Esophagus squamous epithelium (tissue), 5 donors: Measurements from ENCODE around the gene RPL32. TPM values are rescaled to one million over a fixed set of nuclear protein-coding genes. Genes with fewer than 3 reads are reported as not detected.
A peak's percentile ranks its signal among the peaks of the same experiment; 100 is the strongest.
"Not testable (repeated sequence)": the region's sequence is repeated elsewhere in the genome, so short reads cannot be mapped to it uniquely, and the experiment has no call there.

ENCODE experiments used
- DNase-seq: peaks from one replicate; lab custom pipeline; 2025; lab: John Stamatoyannopoulos, UW
- H3K27ac ChIP-seq, 4 donors: fragments of 200-600 bp; sonication (generic); one replicate each; pipeline ENCODE4 v1.5.1; 2016 to 2019; ENCODE audit warnings: mild to moderate bottlenecking in 1 of 4
- H3K27me3 ChIP-seq, 4 donors: fragments of 200-600 bp; sonication (generic); 1 replicate in 3 of 4; 2 replicates in 1 of 4; pipeline versions ENCODE4 v1.5.1 to v1.6.0; 2017 to 2021; ENCODE audit warnings: antibody characterized with exemption in 1 of 4
- H3K36me3 ChIP-seq, 3 donors: fragments of 200-600 bp; sonication (generic); one replicate each; pipeline ENCODE4 v1.5.1; 2016 to 2019
- H3K4me1 ChIP-seq, 3 donors: fragments of 200-600 bp; sonication (generic); one replicate each; pipeline ENCODE4 v1.5.1; 2017 to 2019
- H3K4me3 ChIP-seq, 4 donors: fragments of 200-600 bp; sonication (generic); 1 replicate in 3 of 4; 2 replicates in 1 of 4; pipeline ENCODE4 v1.5.1; 2016 to 2019; ENCODE audit warnings: mild to moderate bottlenecking in 2 of 4, moderate library complexity in 1 of 4
- H3K9me3 ChIP-seq, 3 donors: fragments of 200-600 bp; sonication (generic); one replicate each; pipeline ENCODE4 v1.5.1; 2016 to 2019
- POLR2A ChIP-seq, 4 donors: fragments of 450-650 bp; IDR thresholded peaks; one replicate each; pipeline ENCODE4 v1.6.1; 2017; ENCODE audit warnings: antibody characterized with exemption in 4 of 4, mild to moderate bottlenecking in 4 of 4, moderate library complexity in 3 of 4
- WGBS, 2 donors: methylation state at CpG; one replicate each; pipeline ENCODE4 v1.1.5; 2018; 5-methylcytosine and 5-hydroxymethylcytosine counted together
- intact Hi-C: fragments of 100-400 bp; cut with DNase I; formaldehyde crosslinking; loops from one replicate; pipeline ENCODE4 v1.15.0; 2022
- total RNA-seq, 4 donors: library from RNA; depleted of rRNA; stranded (reverse); fragments of >200 nt; gene quantifications; one replicate each; pipeline ENCODE4 v1.1.0, GENCODE V29; 2016
- TF ChIP-seq, protein P1 (sequence below), 6 experiments: fragments of 450-650 bp in 4 of 6; fragments of 200-600 bp in 2 of 6; sonication (generic) in 2 of 6; IDR thresholded peaks; one replicate each; pipeline ENCODE4 v1.5.1; 2016 to 2019; ENCODE audit warnings: antibody characterized with exemption in 6 of 6, mild to moderate bottlenecking in 4 of 6, moderate library complexity in 4 of 6
- donor health status: DM: yes; HTN: yes; CAD: no.

The RPL32 gene
- total RNA-seq, 4 donors from 2014 or later, result 657 to 937 (median 873) TPM

DNA sequence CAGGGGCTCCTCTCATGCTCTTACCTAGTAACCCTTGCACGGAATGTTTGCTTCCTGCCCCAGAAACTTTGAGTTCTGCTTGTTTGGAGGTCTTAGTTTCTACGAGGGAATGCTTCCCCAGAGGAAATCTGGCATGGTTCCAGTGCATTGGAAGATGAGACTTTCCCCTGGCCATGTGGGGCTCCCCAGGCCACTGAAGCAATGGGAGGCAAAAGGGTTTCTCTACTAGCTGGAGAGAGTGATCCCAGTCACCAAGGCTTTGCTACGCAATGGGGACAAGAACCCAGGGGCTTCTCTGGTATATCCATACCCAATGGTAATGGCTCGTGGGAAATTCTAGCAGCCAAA, 44.2 kb upstream of the RPL32 start:
- Histone ChIP-seq H3K27ac (no peak overlapping the region), H3K27me3 (peaks cover 0 to 48% (median 2%) of the 10 kb centered on the region in 4 donors), H3K4me1 (no peaks in the 10 kb centered on the region), H3K36me3 (no peaks in the 10 kb centered on the region), H3K9me3 (no peaks in the 10 kb centered on the region), H3K4me3 (no peak overlapping the region)
- TF ChIP-seq POLR2A (IDR thresholded peaks at IDR 0.05), result no peak
- TF ChIP-seq, protein P1, sequence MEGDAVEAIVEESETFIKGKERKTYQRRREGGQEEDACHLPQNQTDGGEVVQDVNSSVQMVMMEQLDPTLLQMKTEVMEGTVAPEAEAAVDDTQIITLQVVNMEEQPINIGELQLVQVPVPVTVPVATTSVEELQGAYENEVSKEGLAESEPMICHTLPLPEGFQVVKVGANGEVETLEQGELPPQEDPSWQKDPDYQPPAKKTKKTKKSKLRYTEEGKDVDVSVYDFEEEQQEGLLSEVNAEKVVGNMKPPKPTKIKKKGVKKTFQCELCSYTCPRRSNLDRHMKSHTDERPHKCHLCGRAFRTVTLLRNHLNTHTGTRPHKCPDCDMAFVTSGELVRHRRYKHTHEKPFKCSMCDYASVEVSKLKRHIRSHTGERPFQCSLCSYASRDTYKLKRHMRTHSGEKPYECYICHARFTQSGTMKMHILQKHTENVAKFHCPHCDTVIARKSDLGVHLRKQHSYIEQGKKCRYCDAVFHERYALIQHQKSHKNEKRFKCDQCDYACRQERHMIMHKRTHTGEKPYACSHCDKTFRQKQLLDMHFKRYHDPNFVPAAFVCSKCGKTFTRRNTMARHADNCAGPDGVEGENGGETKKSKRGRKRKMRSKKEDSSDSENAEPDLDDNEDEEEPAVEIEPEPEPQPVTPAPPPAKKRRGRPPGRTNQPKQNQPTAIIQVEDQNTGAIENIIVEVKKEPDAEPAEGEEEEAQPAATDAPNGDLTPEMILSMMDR (IDR thresholded peaks at IDR 0.05), result no peak
- intact Hi-C loops, result no loop called here
- DNase-seq, result no peak
- WGBS, 2 donors, result 72 to 100% methylated on average over 2 to 3 of the region's 4 CpGs

DNA sequence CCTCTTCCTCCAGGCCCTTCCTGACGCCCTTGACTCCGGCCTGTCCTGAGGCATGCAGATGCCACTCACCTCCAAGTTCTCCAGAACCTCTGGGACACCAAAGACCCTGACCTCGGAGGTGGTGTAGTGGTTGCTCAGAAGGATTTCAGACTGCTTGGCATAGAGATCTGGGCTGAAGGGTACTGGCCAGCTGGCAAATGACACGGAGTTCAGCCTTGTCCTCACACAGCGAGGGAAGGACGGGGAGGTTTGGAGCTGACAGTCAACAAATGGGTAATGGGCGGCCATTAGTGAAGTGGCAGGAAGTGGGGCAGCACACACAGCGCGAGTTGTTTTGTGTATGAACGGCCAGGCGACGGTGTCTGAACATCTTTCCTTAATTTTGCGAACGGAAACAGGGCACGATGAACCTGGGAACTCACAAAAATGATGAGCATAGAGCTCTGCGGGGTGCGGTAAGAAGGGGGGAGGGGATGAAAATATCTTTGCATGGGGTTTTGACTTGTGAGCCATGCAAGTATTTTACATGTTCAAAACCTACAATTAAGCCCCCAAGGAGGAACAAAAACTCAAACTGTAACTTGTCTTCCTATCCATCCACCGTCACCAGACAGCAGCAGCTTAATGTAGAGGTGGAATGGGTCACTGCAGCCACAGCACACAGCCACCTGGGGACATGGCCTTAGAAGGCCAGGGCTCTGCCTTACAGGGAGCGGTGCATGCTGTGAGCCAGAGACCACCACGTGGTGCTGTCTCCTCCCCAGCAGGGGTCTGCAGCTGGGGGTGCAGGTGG, 43.6 kb upstream of the RPL32 start:
- Histone ChIP-seq H3K4me3 (no peak overlapping the region), H3K9me3 (no peaks in the 10 kb centered on the region), H3K27me3 (peaks cover 0 to 42% (median 2%) of the 10 kb centered on the region in 4 donors), H3K27ac (peak overlapping the region in 1 of 4 donors; percentile 57), H3K36me3 (no peaks in the 10 kb centered on the region), H3K4me1 (no peaks in the 10 kb centered on the region)
- WGBS, 2 donors, result 87% methylated on average over 19 to 20 of the region's 20 CpGs
- TF ChIP-seq, protein P1 (IDR thresholded peaks at IDR 0.05), result no peak
- TF ChIP-seq POLR2A (IDR thresholded peaks at IDR 0.05), result no peak
- intact Hi-C loops, result no loop called here
- no peak for DNase-seq

DNA sequence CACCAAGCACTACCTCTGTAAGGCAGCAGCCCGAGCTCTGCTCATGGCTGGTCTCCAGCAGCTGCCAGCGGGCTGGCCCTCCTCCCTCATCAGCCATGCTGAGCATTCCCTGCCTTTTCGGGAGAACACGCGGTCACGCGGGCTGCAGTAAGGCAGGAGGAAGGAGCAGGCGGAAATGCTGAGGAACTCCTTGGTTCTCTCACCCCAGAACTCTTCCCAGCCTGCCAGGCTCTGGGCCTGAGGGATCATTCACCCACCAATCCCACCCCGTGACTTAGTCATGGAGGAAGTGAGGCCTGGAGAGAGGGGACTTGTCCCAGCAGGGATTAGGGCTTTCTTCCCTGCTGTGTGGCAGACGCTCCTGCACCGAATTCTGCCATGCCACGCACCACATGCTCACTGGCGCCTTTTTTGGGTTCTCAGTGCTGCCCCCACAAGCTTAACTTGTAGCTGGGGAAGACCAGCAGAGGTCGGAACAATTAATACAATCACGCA, 42.9 kb upstream of the RPL32 start:
- 48 to 73% methylated on average over 6 to 8 of the region's 15 CpGs for WGBS, 2 donors
- no peak for DNase-seq
- H3K27ac ChIP-seq, result peak overlapping the region in 2 of 4 donors; percentile 57 to 66
- intact Hi-C loops, result no loop called here
- H3K9me3 ChIP-seq, result no peaks in the 10 kb centered on the region
- H3K27me3 ChIP-seq, result peaks cover 0 to 38% (median 2%) of the 10 kb centered on the region in 4 donors
- TF ChIP-seq, protein P1 (IDR thresholded peaks at IDR 0.05), result no peak
- no peak for TF ChIP-seq POLR2A (IDR thresholded peaks at IDR 0.05)
- no peaks in the 10 kb centered on the region for H3K4me1 ChIP-seq
- H3K36me3 ChIP-seq, result no peaks in the 10 kb centered on the region
- H3K4me3 ChIP-seq, result no peak overlapping the region

DNA sequence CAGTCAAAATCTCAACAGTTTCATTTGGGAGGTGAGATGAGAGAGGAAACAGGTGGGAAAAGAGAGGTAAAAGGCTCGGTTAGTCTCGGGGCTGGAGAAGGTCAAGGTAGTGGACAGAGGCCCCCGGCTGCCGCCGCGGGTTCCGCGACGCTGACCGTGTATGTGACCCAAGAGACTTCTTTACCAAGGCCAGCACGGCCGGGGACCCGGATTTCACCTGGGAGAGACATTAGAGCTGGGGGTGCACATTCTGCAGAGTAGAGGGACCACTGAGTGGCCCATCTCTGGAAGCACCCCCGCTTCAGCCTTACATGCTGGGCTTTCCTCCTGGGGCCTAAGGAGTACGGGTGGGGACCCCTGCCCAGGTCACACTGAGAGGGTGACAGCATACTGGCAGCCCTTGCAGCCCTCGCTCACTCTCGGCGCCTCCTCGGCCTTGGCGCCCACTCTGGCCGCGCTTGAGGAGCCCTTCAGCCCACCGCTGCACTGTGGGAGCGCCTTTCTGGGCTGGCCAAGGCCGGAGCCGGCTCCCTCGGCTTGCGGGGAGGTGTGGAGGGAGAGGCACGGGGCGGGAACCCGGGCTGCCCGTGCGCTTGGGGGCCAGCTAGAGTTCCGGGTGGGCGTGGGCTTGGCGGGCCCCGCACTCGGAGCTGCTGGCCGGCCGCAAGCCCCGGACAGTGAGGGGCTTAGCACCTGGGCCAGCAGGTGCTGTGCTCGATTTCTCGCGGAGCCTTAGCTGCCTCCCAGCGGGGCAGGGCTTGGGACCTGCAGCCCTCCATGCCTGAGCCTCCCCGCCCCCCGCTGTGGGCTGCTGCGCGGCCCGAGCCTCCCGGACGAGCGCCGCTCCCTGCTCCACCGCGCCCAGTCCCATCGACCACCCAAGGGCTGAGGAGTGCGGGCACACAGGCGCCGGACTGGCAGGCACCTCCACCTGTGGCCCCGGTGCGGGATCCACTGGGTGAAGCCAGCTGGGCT, 41.3 kb upstream of the RPL32 start:
- Histone ChIP-seq H3K9me3 (no peaks in the 10 kb centered on the region), H3K4me3 (no peak overlapping the region), H3K27me3 (peaks cover 0 to 27% (median 2%) of the 10 kb centered on the region in 4 donors), H3K27ac (no peak overlapping the region), H3K36me3 (no peaks in the 10 kb centered on the region), H3K4me1 (no peaks in the 10 kb centered on the region)
- TF ChIP-seq POLR2A (IDR thresholded peaks at IDR 0.05), result no peak
- TF ChIP-seq, protein P1 (IDR thresholded peaks at IDR 0.05), result no peak
- DNase-seq, result no peak
- WGBS, 2 donors, result 86 to 93% methylated on average over 8 to 14 of the region's 62 CpGs
- intact Hi-C loops, result no loop called here

DNA sequence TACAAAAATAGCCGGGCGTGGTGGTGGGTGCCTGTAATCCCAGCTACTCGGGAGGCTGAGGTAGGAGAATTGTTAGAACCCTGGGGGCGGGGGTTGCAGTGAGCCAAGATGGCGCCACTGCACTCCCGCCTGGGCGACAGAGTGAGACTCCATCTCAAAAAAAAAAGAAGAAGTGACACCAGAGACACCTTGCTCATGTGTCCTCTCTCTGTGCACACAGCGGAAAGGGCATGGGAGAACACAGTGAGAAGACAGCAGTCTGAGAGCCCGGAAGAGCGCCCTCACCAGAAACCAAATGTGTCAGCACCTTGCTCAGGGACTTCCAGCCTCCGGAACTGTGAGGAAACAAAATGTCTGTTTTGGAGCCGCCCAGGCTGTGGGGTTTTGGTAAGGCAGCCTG, 40.5 kb upstream of the RPL32 start:
- intact Hi-C loops, H3K36me3 ChIP-seq, H3K27ac ChIP-seq, H3K4me1 ChIP-seq, DNase-seq, H3K4me3 ChIP-seq, H3K9me3 ChIP-seq: not testable (repeated sequence)
- 59 to 94% methylated on average over 9 to 12 of the region's 12 CpGs for WGBS, 2 donors
- H3K27me3 ChIP-seq, result peaks cover 0 to 19% (median 2%) of the 10 kb centered on the region in 4 donors
